GM12892 (cell line): ENCODE measurements around the gene FBXW7.

Experiments used
- POLR2A ChIP-seq: IDR thresholded peaks from 2 replicates; pipeline ENCODE4 v1.6.1; 2011; ENCODE audit warnings: low read depth, low read length, control low read depth
- POLR2AphosphoS5 ChIP-seq: IDR thresholded peaks from 2 replicates; pipeline ENCODE4 v1.6.1; 2011; ENCODE audit warnings: low read depth, low read length, control low read depth
- TAF1 ChIP-seq: IDR thresholded peaks from 2 replicates; pipeline ENCODE4 v1.6.1; 2011; ENCODE audit warnings: low read depth, mild to moderate bottlenecking, control low read depth, low read length, borderline replicate concordance

DNA sequence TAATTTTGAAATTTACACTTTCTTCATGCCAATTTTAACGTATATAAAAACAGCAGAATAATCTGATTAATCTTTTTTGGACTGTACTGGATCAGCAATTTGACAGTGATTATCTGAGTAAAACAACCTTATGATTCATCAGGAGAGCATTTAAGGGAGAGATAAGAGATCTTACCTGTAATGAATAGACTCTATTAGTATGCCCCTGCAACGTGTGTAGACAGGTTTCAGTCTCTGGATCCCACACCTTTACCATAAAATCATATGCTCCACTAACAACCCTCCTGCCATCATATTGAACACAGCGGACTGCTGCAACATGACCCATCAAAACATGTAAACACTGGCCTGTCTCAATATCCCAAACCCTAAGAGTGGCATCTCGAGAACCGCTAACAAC, 210.1 kb downstream of the FBXW7 start:
- TF ChIP-seq POLR2A (no peak), TAF1 (no peak), POLR2AphosphoS5 (no peak)
